HepG2 (cell line): ENCODE data around the gene KCNMA1. TPM values are rescaled to one million over a fixed set of nuclear protein-coding genes. Genes with fewer than 3 reads are reported as not detected.
A peak's percentile ranks its signal among the peaks of the same experiment; 100 is the strongest.

Source experiments
- FOSL2 ChIP-seq: sonication (generic); formaldehyde crosslinking; IDR thresholded peaks from 2 replicates; pipeline ENCODE4 v1.4.0; 2020; ENCODE audit warnings: missing genetic modification reagents
- GATA4 ChIP-seq: sonication (generic); IDR thresholded peaks from 2 replicates; pipeline ENCODE4 v1.6.1; 2016; ENCODE audit warnings: antibody characterized with exemption, low read depth, borderline replicate concordance
- GATAD2A ChIP-seq: IDR thresholded peaks from 2 replicates; pipeline ENCODE4 v1.6.1; 2016
- NCOR1 ChIP-seq: fragments of 200-600 bp; sonication (generic); IDR thresholded peaks from 2 replicates; pipeline ENCODE4 v1.7.0; 2017; ENCODE audit warnings: antibody characterized with exemption, low read length, borderline replicate concordance
- RFXAP ChIP-seq: sonication (generic); formaldehyde crosslinking; IDR thresholded peaks from 2 replicates; pipeline ENCODE4 v1.4.0; 2020; ENCODE audit warnings: missing genetic modification reagents, borderline replicate concordance
- SMYD3 ChIP-seq: sonication (generic); formaldehyde crosslinking; IDR thresholded peaks from 2 replicates; pipeline ENCODE4 v1.8.1; 2023; ENCODE audit warnings: mild to moderate bottlenecking, missing genetic modification reagents
- SNAPC2 ChIP-seq: sonication (generic); formaldehyde crosslinking; IDR thresholded peaks from 2 replicates; pipeline ENCODE4 v1.8.1; 2022; ENCODE audit warnings: mild to moderate bottlenecking, missing genetic modification reagents
- SOX13 ChIP-seq, 3 experiments: fragments of 450-650 bp in 1 of 3; sonication (generic) in 1 of 3; formaldehyde crosslinking in 1 of 3; IDR thresholded peaks in 2 of 3; conservative IDR thresholded peaks in 1 of 3; 2 replicates each; pipeline versions ENCODE4 v1.5.0 to v1.6.1; 2016 to 2020; ENCODE audit warnings: antibody characterized with exemption in 1 of 3, mild to moderate bottlenecking in 1 of 3, missing compliant biosample characterization in 1 of 3, missing genetic modification reagents in 1 of 3, moderate library complexity in 1 of 3
- SOX6 ChIP-seq, 2 experiments: fragments of 450-650 bp in 1 of 2; sonication (generic) in 1 of 2; formaldehyde crosslinking in 1 of 2; IDR thresholded peaks; 2 replicates each; pipeline versions ENCODE4 v1.4.0 to v1.6.1; 2017 to 2020; ENCODE audit warnings: antibody characterized with exemption in 1 of 2, mild to moderate bottlenecking in 1 of 2, missing genetic modification reagents in 1 of 2
- ZFX ChIP-seq: sonication (generic); formaldehyde crosslinking; IDR thresholded peaks from 2 replicates; pipeline ENCODE4 v1.4.0; 2020; ENCODE audit warnings: mild to moderate bottlenecking, low read depth, missing genetic modification reagents, moderate library complexity
- ZNF143 ChIP-seq: sonication (generic); formaldehyde crosslinking; IDR thresholded peaks from 2 replicates; pipeline ENCODE4 v1.4.0; 2020; ENCODE audit warnings: missing genetic modification reagents
- ZNF253 ChIP-seq: sonication (generic); formaldehyde crosslinking; IDR thresholded peaks from 2 replicates; pipeline ENCODE4 v1.8.0; 2022; ENCODE audit warnings: mild to moderate bottlenecking, missing genetic modification reagents, borderline replicate concordance
- ZNF850 ChIP-seq: sonication (generic); formaldehyde crosslinking; conservative IDR thresholded peaks from 2 replicates; pipeline ENCODE4 v1.9.0; 2021; ENCODE audit warnings: mild to moderate bottlenecking, missing genetic modification reagents
- ZNF883 ChIP-seq: sonication (generic); formaldehyde crosslinking; IDR thresholded peaks from 2 replicates; pipeline ENCODE4 v1.5.1; 2020; ENCODE audit warnings: mild to moderate bottlenecking, missing genetic modification reagents; ENCODE audit errors: not compliant biosample characterization
- polyA plus RNA-seq, 8 experiments: library from polyadenylated mRNA; depleted of rRNA in 3 of 8; stranded (reverse) in 7 of 8; unstranded in 1 of 8; fragments of >200 nt; fragmentation: Illumina TruSeq in 4 of 8; extraction: Trizol in 4 of 8; gene quantifications; 2 replicates each; pipeline versions ENCODE4 v1.2.1 to v1.2.3, GENCODE V29; 2011 to 2016; ENCODE audit warnings: low read depth in 4 of 8, missing spikeins in 1 of 8, mixed read lengths in 1 of 8; ENCODE audit not compliant: insufficient read depth in 1 of 8
- total RNA-seq, 5 experiments: library from RNA; depleted of rRNA; stranded (reverse); fragments of >200 nt; fragmentation: Illumina TruSeq; extraction: Trizol; gene quantifications; 2 replicates each; pipeline ENCODE4 v1.2.3, GENCODE V29; 2016; ENCODE audit warnings: low read depth in 1 of 5
- TF ChIP-seq, protein P1 (sequence below): sonication (generic); formaldehyde crosslinking; IDR thresholded peaks from 2 replicates; pipeline ENCODE4 v1.5.1; 2020; ENCODE audit warnings: mild to moderate bottlenecking, missing genetic modification reagents, borderline replicate concordance

KCNMA1 gene
- total and polyA plus RNA-seq, 2 of the 13 experiments (the other 11 are each of a cell fraction or from before 2014, with no cell fraction given) = 0.02 TPM; not detected in 1

DNA sequence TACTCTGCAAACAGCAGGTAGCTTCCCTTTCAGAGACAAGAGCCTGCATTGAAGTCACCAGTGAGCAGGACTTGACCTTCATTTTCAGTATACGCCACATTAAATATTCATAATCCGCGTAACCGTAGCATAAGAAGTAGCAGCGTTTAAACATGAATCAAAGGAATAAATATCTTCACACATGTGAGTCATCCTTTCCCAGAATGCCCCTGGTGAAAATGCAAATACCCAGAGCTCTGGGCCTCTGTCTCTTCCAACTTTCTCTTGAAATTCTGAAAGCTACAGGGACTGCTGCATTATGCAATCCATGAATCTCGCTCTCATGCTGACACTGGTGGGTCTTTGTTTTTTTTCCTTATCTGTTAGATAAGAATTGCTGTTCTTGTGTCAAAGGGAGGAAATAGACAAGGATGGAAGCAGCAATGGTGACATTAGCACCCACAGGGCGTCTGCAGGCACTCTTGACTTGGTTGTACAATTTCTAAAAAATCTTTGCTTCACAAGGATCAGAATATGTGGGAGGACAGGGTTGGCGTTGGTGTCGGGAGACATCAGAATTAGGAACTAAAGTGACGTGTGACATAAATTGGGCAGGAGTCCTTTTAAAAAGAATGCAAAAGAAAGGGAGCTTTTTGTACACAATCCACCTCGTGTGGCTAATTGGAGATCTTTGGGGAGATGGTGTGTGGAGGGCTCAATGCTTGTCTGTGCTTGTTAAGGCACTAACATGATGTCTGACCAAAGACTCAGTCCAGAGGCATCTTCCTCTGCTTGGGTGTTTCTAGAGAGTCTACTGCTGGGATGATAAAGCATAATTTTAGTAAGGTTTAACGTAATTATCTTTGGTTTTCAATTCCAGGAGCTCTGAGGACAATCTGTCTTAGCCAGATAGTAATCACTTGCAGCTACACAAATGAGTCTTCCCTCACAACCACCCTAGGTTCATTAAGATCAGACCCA, 390.3 kb downstream of the KCNMA1 start (continued):
- TF ChIP-seq, protein P1, sequence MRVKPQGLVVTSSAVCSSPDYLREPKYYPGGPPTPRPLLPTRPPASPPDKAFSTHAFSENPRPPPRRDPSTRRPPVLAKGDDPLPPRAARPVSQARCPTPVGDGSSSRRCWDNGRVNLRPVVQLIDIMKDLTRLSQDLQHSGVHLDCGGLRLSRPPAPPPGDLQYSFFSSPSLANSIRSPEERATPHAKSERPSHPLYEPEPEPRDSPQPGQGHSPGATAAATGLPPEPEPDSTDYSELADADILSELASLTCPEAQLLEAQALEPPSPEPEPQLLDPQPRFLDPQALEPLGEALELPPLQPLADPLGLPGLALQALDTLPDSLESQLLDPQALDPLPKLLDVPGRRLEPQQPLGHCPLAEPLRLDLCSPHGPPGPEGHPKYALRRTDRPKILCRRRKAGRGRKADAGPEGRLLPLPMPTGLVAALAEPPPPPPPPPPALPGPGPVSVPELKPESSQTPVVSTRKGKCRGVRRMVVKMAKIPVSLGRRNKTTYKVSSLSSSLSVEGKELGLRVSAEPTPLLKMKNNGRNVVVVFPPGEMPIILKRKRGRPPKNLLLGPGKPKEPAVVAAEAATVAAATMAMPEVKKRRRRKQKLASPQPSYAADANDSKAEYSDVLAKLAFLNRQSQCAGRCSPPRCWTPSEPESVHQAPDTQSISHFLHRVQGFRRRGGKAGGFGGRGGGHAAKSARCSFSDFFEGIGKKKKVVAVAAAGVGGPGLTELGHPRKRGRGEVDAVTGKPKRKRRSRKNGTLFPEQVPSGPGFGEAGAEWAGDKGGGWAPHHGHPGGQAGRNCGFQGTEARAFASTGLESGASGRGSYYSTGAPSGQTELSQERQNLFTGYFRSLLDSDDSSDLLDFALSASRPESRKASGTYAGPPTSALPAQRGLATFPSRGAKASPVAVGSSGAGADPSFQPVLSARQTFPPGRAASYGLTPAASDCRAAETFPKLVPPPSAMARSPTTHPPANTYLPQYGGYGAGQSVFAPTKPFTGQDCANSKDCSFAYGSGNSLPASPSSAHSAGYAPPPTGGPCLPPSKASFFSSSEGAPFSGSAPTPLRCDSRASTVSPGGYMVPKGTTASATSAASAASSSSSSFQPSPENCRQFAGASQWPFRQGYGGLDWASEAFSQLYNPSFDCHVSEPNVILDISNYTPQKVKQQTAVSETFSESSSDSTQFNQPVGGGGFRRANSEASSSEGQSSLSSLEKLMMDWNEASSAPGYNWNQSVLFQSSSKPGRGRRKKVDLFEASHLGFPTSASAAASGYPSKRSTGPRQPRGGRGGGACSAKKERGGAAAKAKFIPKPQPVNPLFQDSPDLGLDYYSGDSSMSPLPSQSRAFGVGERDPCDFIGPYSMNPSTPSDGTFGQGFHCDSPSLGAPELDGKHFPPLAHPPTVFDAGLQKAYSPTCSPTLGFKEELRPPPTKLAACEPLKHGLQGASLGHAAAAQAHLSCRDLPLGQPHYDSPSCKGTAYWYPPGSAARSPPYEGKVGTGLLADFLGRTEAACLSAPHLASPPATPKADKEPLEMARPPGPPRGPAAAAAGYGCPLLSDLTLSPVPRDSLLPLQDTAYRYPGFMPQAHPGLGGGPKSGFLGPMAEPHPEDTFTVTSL (CRISPR knock-in tag) = 0 out of 2 replicates have a peak, but pooled peaks have one; percentile 15
- TF ChIP-seq SOX13 (IDR thresholded peaks at IDR 0.05) (no peak), SOX13 (CRISPR knock-in tag; conservative IDR thresholded peaks at IDR 0.05 in 1 of 2, IDR thresholded peaks at IDR 0.05 in 1 of 2) (peak in 1 of 2 experiments; percentile 51; a peak in 1 of 4 replicates), SMYD3 (CRISPR knock-in tag) (no peak), ZNF850 (no peak), GATA4 (peak; percentile 90), ZNF883 (CRISPR knock-in tag) (no peak), GATAD2A (CRISPR knock-in tag) (peak; percentile 60), ZNF143 (0 out of 2 replicates have a peak, but pooled peaks have one; percentile 23), SOX6 (IDR thresholded peaks at IDR 0.05) (no peak), SOX6 (CRISPR knock-in tag; IDR thresholded peaks at IDR 0.05) (peak; percentile 49; the same call in 1 of the 2 replicates), NCOR1 (no peak), ZFX (CRISPR knock-in tag) (no peak), SNAPC2 (CRISPR knock-in tag) (peak; percentile 81; the same call in 1 of the 2 replicates), ZNF253 (CRISPR knock-in tag) (no peak), FOSL2 (CRISPR knock-in tag) (peak; percentile 76), RFXAP (no peak)
